NCI-H526 treated with DMSO at 0.1 percent for 48 hours (cell line): ENCODE results near the gene ASB4.
"Not testable (repeated sequence)": the region's sequence is repeated elsewhere in the genome, so short reads cannot be mapped to it uniquely, and the experiment has no call there.

ENCODE experiments used
- DNase-seq: peaks from one replicate; lab custom pipeline; 2025; lab: John Stamatoyannopoulos, UW

Gene ASB4

GRCh38 chr7:95485391-95486123 lies at the start of gene ASB4:
TSS of gene ASB4 (plus strand) at chr7:95485943. CDS start at chr7:95485972, 29 bp downstream.
- DNase-seq, result no peak

- peak; percentile 4 for DNase-seq
These were observed 49.3 kb upstream of the ASB4 start for GRCh38 chr7:95436407-95436806.

- DNase-seq, result no peak
These were observed 45.2 kb upstream of the ASB4 start for GRCh38 chr7:95440394-95441038.

GRCh38 chr7:95441042-95441823 lies 44.5 kb upstream of the ASB4 start:
- no peak for DNase-seq

- no peak for DNase-seq
These were observed 40.9 kb upstream of the ASB4 start for GRCh38 chr7:95444796-95445195.

GRCh38 chr7:95446618-95447017 lies 39.1 kb upstream of the ASB4 start:
- no peak for DNase-seq

GRCh38 chr7:95454438-95455045 lies 31.2 kb upstream of the ASB4 start:
- DNase-seq, result no peak

GRCh38 chr7:95457947-95458346 lies 27.8 kb upstream of the ASB4 start:
- no peak for DNase-seq

GRCh38 chr7:95460653-95461052 lies 25.1 kb upstream of the ASB4 start:
- DNase-seq, result not testable (repeated sequence)

- DNase-seq, result no peak
These were observed 17.7 kb upstream of the ASB4 start for GRCh38 chr7:95467912-95468607.

GRCh38 chr7:95469187-95469586 lies 16.6 kb upstream of the ASB4 start:
- no peak for DNase-seq

GRCh38 chr7:95469848-95470247 lies 15.9 kb upstream of the ASB4 start:
- DNase-seq, result no peak

- DNase-seq, result no peak
These were observed 15.3 kb upstream of the ASB4 start for GRCh38 chr7:95470452-95470851.

GRCh38 chr7:95471071-95471470 lies 14.7 kb upstream of the ASB4 start:
- no peak for DNase-seq

GRCh38 chr7:95472581-95473161 lies 13.1 kb upstream of the ASB4 start:
- peak; percentile 84 for DNase-seq

GRCh38 chr7:95473276-95473985 lies 12.3 kb upstream of the ASB4 start:
- peak; percentile 14 for DNase-seq

- no peak for DNase-seq
These were observed 9.5 kb upstream of the ASB4 start for GRCh38 chr7:95476072-95476847.

GRCh38 chr7:95476904-95477594 lies 8.7 kb upstream of the ASB4 start:
- DNase-seq, result peak; percentile 47

- DNase-seq, result peak; percentile 38
These were observed 7.3 kb upstream of the ASB4 start for GRCh38 chr7:95478272-95479037.
